HepG2 (cell line): ENCODE results near the gene MEGF11.

Experiments used
- CTCF ChIP-seq: sonication (generic); formaldehyde crosslinking; IDR thresholded peaks from 2 replicates; pipeline ENCODE4 v1.5.0; 2020; ENCODE audit warnings: mild to moderate bottlenecking, missing genetic modification reagents, moderate library complexity
- MEIS2 ChIP-seq: sonication (generic); formaldehyde crosslinking; IDR thresholded peaks from 2 replicates; pipeline ENCODE4 v1.9.0; 2021; ENCODE audit warnings: mild to moderate bottlenecking, missing genetic modification reagents
- TFE3 ChIP-seq: IDR thresholded peaks from 2 replicates; pipeline ENCODE4 v1.6.1; 2016
- TF ChIP-seq, protein P1 (sequence below): sonication (generic); formaldehyde crosslinking; IDR thresholded peaks from 2 replicates; pipeline ENCODE4 v1.8.1; 2023; ENCODE audit warnings: mild to moderate bottlenecking, missing genetic modification reagents

- TF ChIP-seq MEIS2 (CRISPR knock-in tag) (no peak), TFE3 (CRISPR knock-in tag) (no peak), CTCF (CRISPR knock-in tag) (no peak)
- TF ChIP-seq, protein P1, sequence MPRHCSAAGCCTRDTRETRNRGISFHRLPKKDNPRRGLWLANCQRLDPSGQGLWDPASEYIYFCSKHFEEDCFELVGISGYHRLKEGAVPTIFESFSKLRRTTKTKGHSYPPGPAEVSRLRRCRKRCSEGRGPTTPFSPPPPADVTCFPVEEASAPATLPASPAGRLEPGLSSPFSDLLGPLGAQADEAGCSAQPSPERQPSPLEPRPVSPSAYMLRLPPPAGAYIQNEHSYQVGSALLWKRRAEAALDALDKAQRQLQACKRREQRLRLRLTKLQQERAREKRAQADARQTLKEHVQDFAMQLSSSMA: no peak
These were observed 7.5 kb upstream of the MEGF11 start for GRCh38 chr15:66261056-66261455.
